MM.1S (cell line): Measurements from ENCODE around the gene UCN2.

Source experiments
- DNase-seq: peaks from one replicate; pipeline ENCODE4 v3.0.0-alpha.2; 2015
- H2AFZ ChIP-seq: fragments of 300-600 bp; sonication (generic); 2 replicates; pipeline ENCODE4 v1.6.0; 2016; ENCODE audit warnings: antibody characterized with exemption, low read length
- H3F3A ChIP-seq: fragments of 300-600 bp; sonication (generic); 2 replicates; pipeline ENCODE4 v1.6.1; 2016; ENCODE audit warnings: mild to moderate bottlenecking, antibody characterized with exemption, low read length, moderate library complexity, mixed read lengths; ENCODE audit not compliant: insufficient read depth
- H3K27ac ChIP-seq: fragments of 300-600 bp; sonication (generic); 2 replicates; pipeline ENCODE4 v1.5.1; 2016; ENCODE audit warnings: mild to moderate bottlenecking, low read length
- H3K27me3 ChIP-seq: fragments of 300-600 bp; sonication (generic); replicated peaks from 2 replicates; pipeline ENCODE4 v1.6.0; 2016; ENCODE audit warnings: low read length; ENCODE audit not compliant: insufficient read depth
- H3K36me3 ChIP-seq: fragments of 300-600 bp; sonication (generic); replicated peaks from 2 replicates; pipeline ENCODE4 v1.6.1; 2016; ENCODE audit warnings: mild to moderate bottlenecking, low read length, mixed read lengths; ENCODE audit not compliant: insufficient read depth
- H3K4me1 ChIP-seq: fragments of 300-600 bp; sonication (generic); 2 replicates; pipeline ENCODE4 v1.6.1; 2016; ENCODE audit warnings: low read length, mixed read lengths
- H3K4me2 ChIP-seq: fragments of 300-600 bp; sonication (generic); 2 replicates; pipeline ENCODE4 v1.6.0; 2016; ENCODE audit warnings: low read depth, low read length
- H3K4me3 ChIP-seq: fragments of 300-600 bp; sonication (generic); 2 replicates; pipeline ENCODE4 v1.5.1; 2016; ENCODE audit warnings: low read length, mixed read lengths
- H3K79me2 ChIP-seq: fragments of 300-600 bp; sonication (generic); 2 replicates; pipeline ENCODE4 v1.6.1; 2016; ENCODE audit warnings: mixed run types, low read length, mixed read lengths
- H3K9ac ChIP-seq: fragments of 300-600 bp; sonication (generic); 2 replicates; pipeline ENCODE4 v1.6.1; 2016; ENCODE audit warnings: low read length, mixed read lengths
- H3K9me2 ChIP-seq: fragments of 300-600 bp; sonication (generic); replicated peaks from 2 replicates; pipeline ENCODE4 v1.6.1; 2016; ENCODE audit warnings: mild to moderate bottlenecking, low read length, mixed read lengths; ENCODE audit not compliant: insufficient read depth
- H3K9me3 ChIP-seq: fragments of 300-600 bp; sonication (generic); replicated peaks from 2 replicates; pipeline ENCODE4 v1.6.1; 2016; ENCODE audit warnings: mild to moderate bottlenecking, low read length, mixed read lengths; ENCODE audit not compliant: insufficient read depth
- H4K20me1 ChIP-seq: fragments of 300-600 bp; sonication (generic); 2 replicates; pipeline ENCODE4 v1.6.1; 2016; ENCODE audit warnings: mild to moderate bottlenecking, low read length, moderate library complexity, mixed read lengths; ENCODE audit not compliant: insufficient read depth
- EZH2 ChIP-seq: fragments of 300-600 bp; sonication (generic); optimal IDR thresholded peaks from 2 replicates; pipeline ENCODE3; 2017; ENCODE audit warnings: low read depth, mild to moderate bottlenecking, antibody characterized with exemption, low read length, mixed read lengths
- EZH2phosphoT487 ChIP-seq: fragments of 300-600 bp; sonication (generic); IDR thresholded peaks from 2 replicates; pipeline ENCODE4 v1.6.1; 2018; ENCODE audit warnings: antibody characterized with exemption, low read length
- TF ChIP-seq, protein P1 (sequence below): fragments of 300-600 bp; sonication (generic); IDR thresholded peaks from 2 replicates; pipeline ENCODE4 v1.5.1; 2016; ENCODE audit warnings: antibody characterized with exemption, low read length, mixed read lengths

The UCN2 gene

DNA sequence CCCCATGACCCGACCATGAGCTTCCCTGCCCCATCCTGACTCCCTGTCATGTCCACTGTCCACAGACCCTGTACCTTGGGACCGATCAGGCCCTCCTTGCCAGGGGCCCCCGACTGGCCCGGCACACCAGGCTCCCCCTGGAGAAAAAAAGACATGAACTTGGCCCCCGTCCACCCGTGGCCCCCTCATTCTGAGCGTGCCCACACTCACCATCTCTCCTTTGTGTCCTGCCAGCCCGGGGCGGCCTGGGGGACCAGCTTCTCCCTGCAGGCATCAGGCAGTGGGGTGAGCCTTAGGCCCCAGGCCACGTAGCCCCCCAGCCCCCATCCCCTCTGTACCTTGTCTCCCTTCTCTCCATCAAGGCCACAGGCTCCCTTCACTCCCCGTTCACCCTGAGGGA, 3.9 kb upstream of the UCN2 start:
- Histone ChIP-seq H3K27me3 (peaks cover 22% of the 10 kb centered on the region), H3F3A (no peaks in the 10 kb centered on the region), H3K9ac (no peak overlapping the region), H3K36me3 (no peaks in the 10 kb centered on the region), H3K4me3 (no peak overlapping the region), H4K20me1 (no peaks in the 10 kb centered on the region), H3K4me1 (no peaks in the 10 kb centered on the region), H3K79me2 (no peaks in the 10 kb centered on the region), H3K9me3 (no peaks in the 10 kb centered on the region), H3K4me2 (no peak overlapping the region), H3K9me2 (no peaks in the 10 kb centered on the region), H2AFZ (no peak overlapping the region), H3K27ac (no peak overlapping the region)
- no peak for DNase-seq
- TF ChIP-seq EZH2phosphoT487 = no peak
- TF ChIP-seq, protein P1, sequence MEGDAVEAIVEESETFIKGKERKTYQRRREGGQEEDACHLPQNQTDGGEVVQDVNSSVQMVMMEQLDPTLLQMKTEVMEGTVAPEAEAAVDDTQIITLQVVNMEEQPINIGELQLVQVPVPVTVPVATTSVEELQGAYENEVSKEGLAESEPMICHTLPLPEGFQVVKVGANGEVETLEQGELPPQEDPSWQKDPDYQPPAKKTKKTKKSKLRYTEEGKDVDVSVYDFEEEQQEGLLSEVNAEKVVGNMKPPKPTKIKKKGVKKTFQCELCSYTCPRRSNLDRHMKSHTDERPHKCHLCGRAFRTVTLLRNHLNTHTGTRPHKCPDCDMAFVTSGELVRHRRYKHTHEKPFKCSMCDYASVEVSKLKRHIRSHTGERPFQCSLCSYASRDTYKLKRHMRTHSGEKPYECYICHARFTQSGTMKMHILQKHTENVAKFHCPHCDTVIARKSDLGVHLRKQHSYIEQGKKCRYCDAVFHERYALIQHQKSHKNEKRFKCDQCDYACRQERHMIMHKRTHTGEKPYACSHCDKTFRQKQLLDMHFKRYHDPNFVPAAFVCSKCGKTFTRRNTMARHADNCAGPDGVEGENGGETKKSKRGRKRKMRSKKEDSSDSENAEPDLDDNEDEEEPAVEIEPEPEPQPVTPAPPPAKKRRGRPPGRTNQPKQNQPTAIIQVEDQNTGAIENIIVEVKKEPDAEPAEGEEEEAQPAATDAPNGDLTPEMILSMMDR = no peak
- TF ChIP-seq EZH2 = no peak

DNA sequence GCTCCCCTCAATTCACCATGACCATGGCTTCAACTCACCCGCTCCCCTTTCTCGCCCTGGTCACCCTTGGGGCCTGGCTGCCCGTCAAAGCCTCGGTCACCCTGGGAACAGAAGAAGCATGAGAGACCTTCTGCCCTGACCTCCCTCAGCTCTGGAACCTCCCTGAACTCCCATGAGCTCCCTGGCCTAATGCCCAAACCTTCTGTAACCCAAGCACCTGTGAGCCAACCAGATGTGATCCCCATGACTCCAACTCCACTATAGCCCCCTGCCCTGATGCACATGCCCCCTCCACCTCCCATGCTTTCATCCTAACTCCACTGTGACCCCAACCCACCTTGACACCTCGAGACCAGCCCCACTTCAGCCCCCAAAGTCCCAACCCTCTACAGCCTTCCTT, 3.5 kb upstream of the UCN2 start:
- Histone ChIP-seq H3K9ac (no peak overlapping the region), H3K9me2 (no peaks in the 10 kb centered on the region), H4K20me1 (no peaks in the 10 kb centered on the region), H3K27me3 (peaks cover 27% of the 10 kb centered on the region), H3F3A (no peaks in the 10 kb centered on the region), H3K9me3 (no peaks in the 10 kb centered on the region), H3K4me3 (no peak overlapping the region), H3K27ac (no peak overlapping the region), H3K4me1 (no peaks in the 10 kb centered on the region), H3K79me2 (no peaks in the 10 kb centered on the region), H3K36me3 (no peaks in the 10 kb centered on the region), H2AFZ (no peak overlapping the region), H3K4me2 (no peak overlapping the region)
- no peak for DNase-seq
- TF ChIP-seq EZH2phosphoT487 (no peak), EZH2 (no peak)
- TF ChIP-seq, protein P1 = no peak

DNA sequence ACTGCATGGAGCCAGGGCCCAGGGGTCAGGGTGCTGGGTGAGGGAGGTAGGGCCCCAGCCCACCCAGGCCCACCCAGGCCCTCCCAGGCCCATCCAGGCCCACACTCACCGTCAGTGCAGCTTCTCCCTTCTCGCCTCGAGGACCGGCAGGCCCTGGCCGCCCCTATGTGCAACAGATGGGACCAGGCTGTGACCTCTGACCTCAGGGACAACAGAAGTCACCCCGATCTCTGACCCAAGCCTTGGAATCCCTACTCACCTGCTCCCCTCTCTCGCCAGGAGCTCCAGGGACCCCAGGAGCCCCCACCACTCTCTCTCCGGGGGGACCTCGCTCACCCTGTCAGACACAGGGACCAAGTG, 2.8 kb upstream of the UCN2 start:
- Histone ChIP-seq H3K9me3 (no peaks in the 10 kb centered on the region), H3K4me2 (no peak overlapping the region), H3K9ac (no peak overlapping the region), H3K27me3 (peaks cover 27% of the 10 kb centered on the region), H4K20me1 (no peaks in the 10 kb centered on the region), H3K4me3 (no peak overlapping the region), H3K4me1 (no peaks in the 10 kb centered on the region), H3K79me2 (no peaks in the 10 kb centered on the region), H3K27ac (no peak overlapping the region), H3K36me3 (no peaks in the 10 kb centered on the region), H3K9me2 (no peaks in the 10 kb centered on the region), H2AFZ (no peak overlapping the region), H3F3A (no peaks in the 10 kb centered on the region)
- no peak for DNase-seq
- TF ChIP-seq EZH2phosphoT487 (no peak), EZH2 (no peak)
- TF ChIP-seq, protein P1 = no peak
